Measurements from ENCODE around the gene SDC4.

DNA sequence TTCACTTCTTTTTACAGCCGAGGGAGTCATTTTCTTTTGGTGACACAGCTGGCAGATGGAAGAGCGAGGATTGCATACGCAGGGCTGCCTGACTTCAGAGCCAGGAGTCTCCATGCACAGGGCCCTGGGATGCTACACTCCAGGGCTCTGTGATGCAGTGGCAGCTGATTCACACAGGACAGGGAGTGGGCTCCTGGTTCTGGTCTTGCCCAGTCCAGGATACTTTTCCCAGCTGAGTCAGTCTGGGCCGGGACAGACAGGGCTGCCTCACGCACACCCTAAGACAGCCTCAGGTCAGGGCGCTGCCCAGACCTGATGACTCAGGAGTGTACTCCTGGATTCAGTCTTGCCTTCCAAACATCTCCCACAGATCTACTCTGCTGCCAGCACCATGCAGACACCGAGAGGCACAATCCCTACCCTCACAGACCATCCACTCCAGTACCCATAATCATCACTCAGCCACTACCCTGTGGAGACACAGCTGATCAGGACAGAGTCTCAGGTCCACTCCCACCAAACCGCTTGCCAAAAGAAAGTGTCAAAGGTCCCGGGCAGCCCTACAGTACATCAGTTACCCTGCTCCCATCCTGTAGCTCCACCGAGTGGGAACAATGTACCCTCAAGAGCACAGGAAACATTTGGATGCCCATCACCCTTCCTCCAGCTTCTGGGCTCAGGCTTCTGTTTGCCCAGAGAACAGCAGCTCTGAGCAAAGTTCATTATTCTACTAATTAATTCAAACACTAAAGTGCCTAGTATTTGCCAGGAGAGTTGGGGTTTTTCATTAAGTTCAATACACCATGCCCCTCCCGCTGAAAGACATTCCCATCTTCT, 11.5 kb downstream of the SDC4 start:
- TF ChIP-seq CTCF (optimal IDR thresholded peaks at IDR 0.05 in 1 of 3, IDR thresholded peaks at IDR 0.05 in 1 of 3, conservative IDR thresholded peaks at IDR 0.05 in 1 of 3; ENCODE audit: extremely low read depth in 1 of 3, insufficient read depth in 2 of 3, low read length in 3 of 3) (no peak), EZH2 (IDR thresholded peaks at IDR 0.05; ENCODE audit: low read length) (no peak)
